AG04450 (cell line): ENCODE results near the gene CENPVL2. TPM values are rescaled to one million over a fixed set of nuclear protein-coding genes. Genes with fewer than 3 reads are reported as not detected.
"Not testable (repeated sequence)": the region's sequence is repeated elsewhere in the genome, so short reads cannot be mapped to it uniquely, and the experiment has no call there.

Experiments
- CTCF ChIA-PET: fragments of 300-600, 350-600 bp; formaldehyde crosslinking; extraction: SDS; loops from one replicate; lab custom pipeline; 2022; ENCODE audit warnings: antibody characterized with exemption, inconsistent platforms; lab: Charles Lee
- POLR2A ChIA-PET: fragments of 350-600 bp; formaldehyde crosslinking; extraction: SDS; loops from one replicate; lab custom pipeline; 2021; ENCODE audit warnings: antibody characterized with exemption, inconsistent platforms; lab: Yijun Ruan, JAX
- DNase-seq: peaks from one replicate; pipeline ENCODE4 v3.0.0-alpha.2; 2011; ENCODE audit warnings: low read depth, low spot score
- H3K27ac ChIP-seq: one replicate; pipeline ENCODE4 v1.5.1; 2012; ENCODE audit warnings: low read depth, low read length, control low read depth
- H3K27me3 ChIP-seq: one replicate; pipeline ENCODE4 v1.6.0; 2012; ENCODE audit warnings: low read length; ENCODE audit not compliant: control insufficient read depth, insufficient read depth
- H3K4me3 ChIP-seq: 2 replicates; pipeline ENCODE4 v1.5.1; 2011; ENCODE audit warnings: mild to moderate bottlenecking, low read depth, low read length, control low read depth
- H3K9me3 ChIP-seq: 2 replicates; pipeline ENCODE4 v1.5.1; 2012; ENCODE audit warnings: low read length; ENCODE audit not compliant: control insufficient read depth, insufficient read depth
- polyA minus RNA-seq: library from RNA; depleted of rRNA, polyadenylated mRNA; stranded (reverse); fragments of >200 nt; gene quantifications from 2 replicates; pipeline ENCODE4 v1.2.3, GENCODE V29; 2011; rRNA and poly(A)+ RNA removed
- polyA plus RNA-seq: library from polyadenylated mRNA; depleted of rRNA; stranded (reverse); fragments of >200 nt; gene quantifications from 2 replicates; pipeline ENCODE4 v1.2.3, GENCODE V29; 2011; rRNA removed
- TF ChIP-seq, protein P1 (sequence below): IDR thresholded peaks from 2 replicates; pipeline ENCODE4 v1.5.1; 2011; ENCODE audit warnings: low read depth, low read length, control low read depth, inconsistent platforms

Gene CENPVL2
- not detected in 2 replicates for polyA plus RNA-seq
- polyA minus RNA-seq = not detected in 2 replicates

GRCh38 chrX:51682720-51683062 is at the start of gene CENPVL2:
Gene CENPVL2 (minus strand): TSS chrX:51682831. CDS start chrX:51682831, 0 bp downstream.
- H3K4me3 ChIP-seq, POLR2A ChIA-PET, H3K27ac ChIP-seq, H3K9me3 ChIP-seq, CTCF ChIA-PET, H3K27me3 ChIP-seq, DNase-seq: not testable (repeated sequence)

- no peak for DNase-seq
- H3K4me3 ChIP-seq = no peak overlapping the region
These were observed 45.6 kb upstream of the CENPVL2 start for GRCh38 chrX:51728202-51728601.

DNA sequence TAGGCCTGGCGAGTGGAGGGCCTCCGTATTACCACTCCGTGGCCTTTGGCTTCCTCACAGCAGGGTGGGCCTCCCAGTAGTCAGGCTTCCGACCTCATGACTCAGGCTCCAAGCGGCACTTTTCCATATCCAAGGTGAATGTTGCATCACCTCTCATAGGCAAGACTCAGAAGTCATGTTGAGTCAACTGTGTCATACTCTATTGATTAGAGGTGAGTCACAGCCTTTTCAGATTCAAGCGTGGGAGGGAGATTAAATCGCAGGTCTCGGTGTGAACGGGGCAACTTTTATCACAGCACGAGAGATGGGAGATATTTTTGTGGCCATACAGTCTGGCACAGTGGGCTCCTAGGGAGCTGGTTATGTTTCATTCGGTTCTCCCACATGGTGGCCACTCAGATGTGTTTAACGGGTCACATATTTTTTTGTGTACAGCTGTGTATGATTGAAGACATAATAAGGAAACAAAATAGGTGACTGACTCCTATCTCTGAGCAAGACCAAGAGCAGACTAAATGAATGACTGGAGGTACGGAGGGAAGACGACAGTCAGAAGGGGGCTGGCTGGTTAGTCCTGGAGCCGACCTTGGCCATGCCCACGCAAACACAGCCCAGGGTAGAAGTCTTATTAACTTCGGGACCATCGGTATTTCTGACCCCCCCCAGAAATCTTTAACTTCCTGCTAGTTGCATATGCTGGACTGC is 30.5 kb upstream of the CENPVL2 start:
- DNase-seq, CTCF ChIA-PET: not testable (repeated sequence)

More at GRCh38 chrX:51728202-51728601, 45.6 kb upstream of the CENPVL2 start:
- CTCF ChIA-PET = no interaction called here
- POLR2A ChIA-PET = no interaction called here
- no peaks in the 10 kb centered on the region for H3K27me3 ChIP-seq
- TF ChIP-seq, protein P1, sequence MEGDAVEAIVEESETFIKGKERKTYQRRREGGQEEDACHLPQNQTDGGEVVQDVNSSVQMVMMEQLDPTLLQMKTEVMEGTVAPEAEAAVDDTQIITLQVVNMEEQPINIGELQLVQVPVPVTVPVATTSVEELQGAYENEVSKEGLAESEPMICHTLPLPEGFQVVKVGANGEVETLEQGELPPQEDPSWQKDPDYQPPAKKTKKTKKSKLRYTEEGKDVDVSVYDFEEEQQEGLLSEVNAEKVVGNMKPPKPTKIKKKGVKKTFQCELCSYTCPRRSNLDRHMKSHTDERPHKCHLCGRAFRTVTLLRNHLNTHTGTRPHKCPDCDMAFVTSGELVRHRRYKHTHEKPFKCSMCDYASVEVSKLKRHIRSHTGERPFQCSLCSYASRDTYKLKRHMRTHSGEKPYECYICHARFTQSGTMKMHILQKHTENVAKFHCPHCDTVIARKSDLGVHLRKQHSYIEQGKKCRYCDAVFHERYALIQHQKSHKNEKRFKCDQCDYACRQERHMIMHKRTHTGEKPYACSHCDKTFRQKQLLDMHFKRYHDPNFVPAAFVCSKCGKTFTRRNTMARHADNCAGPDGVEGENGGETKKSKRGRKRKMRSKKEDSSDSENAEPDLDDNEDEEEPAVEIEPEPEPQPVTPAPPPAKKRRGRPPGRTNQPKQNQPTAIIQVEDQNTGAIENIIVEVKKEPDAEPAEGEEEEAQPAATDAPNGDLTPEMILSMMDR = no peak
- H3K9me3 ChIP-seq = no peaks in the 10 kb centered on the region
- H3K27ac ChIP-seq = no peak overlapping the region

GRCh38 chrX:51710277-51711164 is 27.9 kb upstream of the CENPVL2 start, which contains the start of gene CENPVL1:
Gene CENPVL1 (plus strand): TSS chrX:51710512. CDS start chrX:51710512, 0 bp downstream.
- H3K27ac ChIP-seq, POLR2A ChIA-PET, CTCF ChIA-PET, H3K4me3 ChIP-seq, DNase-seq, H3K9me3 ChIP-seq, H3K27me3 ChIP-seq: not testable (repeated sequence)

More for the DNA sequence above, 30.5 kb upstream of the CENPVL2 start:
- H3K4me3 ChIP-seq, POLR2A ChIA-PET, H3K27ac ChIP-seq, H3K27me3 ChIP-seq, H3K9me3 ChIP-seq: not testable (repeated sequence)

- H3K9me3 ChIP-seq = no peaks in the 10 kb centered on the region
- no peak for DNase-seq
- POLR2A ChIA-PET = no interaction called here
- H3K4me3 ChIP-seq = no peak overlapping the region
- CTCF ChIA-PET = no interaction called here
- no peak overlapping the region for H3K27ac ChIP-seq
- TF ChIP-seq, protein P1 = no peak
- no peaks in the 10 kb centered on the region for H3K27me3 ChIP-seq
These were observed 14.8 kb upstream of the CENPVL2 start for GRCh38 chrX:51697397-51697796.

GRCh38 chrX:51694254-51694653 is 11.6 kb upstream of the CENPVL2 start:
- DNase-seq = no peak
- TF ChIP-seq, protein P1 = no peak
- CTCF ChIA-PET = no interaction called here

GRCh38 chrX:51681808-51682719 is 567 bp downstream of the CENPVL2 start:
- DNase-seq, POLR2A ChIA-PET, H3K4me3 ChIP-seq, CTCF ChIA-PET, H3K9me3 ChIP-seq, H3K27me3 ChIP-seq, H3K27ac ChIP-seq: not testable (repeated sequence)

More at GRCh38 chrX:51694254-51694653, 11.6 kb upstream of the CENPVL2 start:
- POLR2A ChIA-PET = no interaction called here
- H3K4me3 ChIP-seq = no peak overlapping the region
- H3K9me3 ChIP-seq = no peaks in the 10 kb centered on the region
- H3K27ac ChIP-seq = no peak overlapping the region
- H3K27me3 ChIP-seq = no peaks in the 10 kb centered on the region

- H3K4me3 ChIP-seq, CTCF ChIA-PET, H3K9me3 ChIP-seq, H3K27me3 ChIP-seq, H3K27ac ChIP-seq, POLR2A ChIA-PET, DNase-seq: not testable (repeated sequence)
These were observed 2.8 kb downstream of the CENPVL2 start for GRCh38 chrX:51679689-51680433.
